GM21515 (cell line): ENCODE results near the gene HOXA3.

Experiments used
- ATAC-seq: cut with Tn5 transposase; IDR thresholded peaks from one replicate; pipeline ENCODE4 v1.9.1; 2021; ENCODE audit not compliant: unreplicated experiment

Gene HOXA3

DNA sequence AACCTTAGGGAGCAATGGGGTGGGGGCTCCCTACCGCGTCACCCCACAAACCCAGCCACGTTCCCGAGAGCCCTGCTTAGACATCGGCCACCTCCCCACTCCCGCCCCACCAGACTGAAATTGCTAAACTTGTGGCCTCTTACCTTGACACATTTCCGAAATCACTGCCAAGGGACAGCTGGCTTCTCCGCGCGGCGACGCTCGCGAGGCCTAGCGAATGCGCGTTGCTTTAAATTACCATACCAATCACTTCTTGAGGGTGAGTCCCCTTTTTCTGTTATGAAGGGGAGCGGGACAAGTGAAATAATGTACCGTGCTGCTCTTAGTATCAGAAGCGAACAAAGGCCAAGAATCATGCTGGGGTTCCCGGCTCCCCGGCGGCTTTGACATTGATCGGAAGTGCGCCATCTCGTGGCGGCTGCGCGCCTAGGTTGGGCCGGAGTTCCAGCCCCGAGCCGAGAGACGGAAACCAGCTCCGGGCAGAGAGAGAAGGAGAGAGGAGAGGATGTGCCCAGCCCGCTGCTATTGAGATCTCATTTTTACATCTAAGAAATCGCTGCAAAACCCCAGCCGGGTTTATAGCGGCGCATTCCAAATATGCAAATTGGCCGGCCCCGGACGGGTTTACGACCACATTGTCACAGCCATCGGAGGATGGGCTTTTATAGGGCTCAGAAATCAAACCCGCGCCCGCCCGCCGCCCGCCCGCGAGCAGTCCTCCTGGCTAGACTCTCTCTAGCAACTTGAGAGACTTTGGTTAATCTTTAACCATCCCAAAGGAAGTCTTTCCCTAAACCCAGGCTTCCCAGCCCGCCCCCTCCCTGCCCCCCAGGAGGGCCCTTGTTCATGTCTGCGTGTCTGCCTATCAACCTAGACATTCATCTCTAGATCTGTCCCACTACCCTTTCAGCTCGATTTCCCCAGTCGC lies 27.4 kb upstream of the HOXA3 start:
- no peak for ATAC-seq

DNA sequence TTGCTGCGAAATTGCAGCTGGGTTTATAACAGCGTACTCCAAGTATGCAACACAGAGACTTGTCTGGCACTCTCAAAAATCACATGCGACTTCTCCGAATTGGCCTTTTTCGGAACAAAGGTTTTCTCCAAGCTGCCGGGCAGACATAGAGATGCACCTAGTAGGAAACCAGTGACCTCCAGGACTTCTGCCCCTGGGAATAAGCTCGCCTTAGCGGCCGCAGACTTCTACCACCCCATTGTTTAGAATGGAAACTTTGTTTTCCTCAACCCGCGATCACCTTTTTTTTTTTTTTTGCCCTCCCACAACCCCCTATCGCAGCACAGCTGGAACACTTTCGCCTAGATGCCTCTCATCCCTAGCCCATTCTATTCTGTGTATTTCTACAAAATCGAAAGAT lies 26.6 kb upstream of the HOXA3 start:
- no peak for ATAC-seq

DNA sequence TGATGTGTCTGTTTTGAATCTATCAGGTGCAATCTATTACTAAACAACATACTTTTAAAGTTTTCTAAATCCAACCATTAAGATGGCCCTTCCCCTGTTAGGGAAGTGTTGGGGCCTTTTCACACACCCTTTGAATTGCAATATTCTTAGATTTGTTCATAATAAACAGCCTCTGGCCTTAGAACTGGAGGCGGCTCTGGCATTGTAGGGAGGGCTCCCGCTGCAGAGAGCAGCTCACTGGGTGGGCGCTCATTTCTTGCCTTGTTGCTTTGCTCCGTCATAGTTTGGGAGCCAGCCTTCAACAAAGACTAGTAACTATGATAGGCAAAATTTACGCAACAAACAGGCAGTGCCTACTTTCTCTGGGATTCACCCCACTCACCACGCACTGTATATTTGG lies 26.0 kb upstream of the HOXA3 start:
- ATAC-seq = no peak

GRCh38 chr7:27177795-27178320 lies 25.5 kb upstream of the HOXA3 start:
- no peak for ATAC-seq

DNA sequence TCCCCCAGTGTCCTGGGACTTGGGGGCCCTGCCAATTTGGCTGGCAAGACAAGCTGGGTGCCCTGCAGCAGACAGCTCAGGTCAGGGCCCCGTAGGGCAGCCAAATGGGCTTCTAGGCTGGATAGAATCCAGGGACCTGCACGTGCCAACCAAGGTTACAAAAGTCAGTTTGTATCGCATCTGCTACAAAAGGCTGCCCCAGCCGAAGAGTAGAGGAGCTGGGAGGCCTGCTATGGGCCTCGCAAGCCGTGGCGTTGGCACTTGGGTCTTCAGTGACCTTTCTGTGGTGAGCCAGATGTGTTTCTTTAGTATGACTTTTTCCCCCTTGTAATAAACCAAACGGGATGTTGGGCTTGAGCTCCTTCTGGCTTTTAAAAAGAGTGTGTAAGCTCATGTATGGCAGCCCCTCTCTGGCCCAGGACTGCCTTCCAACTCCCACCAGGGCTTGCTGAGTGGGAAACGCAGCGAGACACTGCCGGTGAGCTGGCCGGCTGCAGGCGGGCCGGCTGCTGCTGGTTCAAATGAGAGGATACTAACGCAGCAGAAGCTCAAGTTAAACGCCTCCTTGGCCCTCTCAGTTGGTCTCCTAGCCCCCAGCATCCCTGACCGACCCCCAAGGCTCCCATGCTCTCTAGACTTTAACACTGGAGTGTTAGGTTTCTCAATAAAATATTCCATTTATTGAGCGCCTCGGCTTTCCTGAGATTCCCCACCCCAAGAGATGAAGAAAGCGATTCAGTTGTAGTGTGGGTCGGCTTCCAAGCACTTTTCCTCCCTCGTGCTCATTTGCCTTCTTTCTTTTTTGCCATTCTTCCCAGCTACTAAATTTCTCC lies 24.8 kb upstream of the HOXA3 start:
- ATAC-seq = no peak

GRCh38 chr7:27176524-27176845 lies 24.1 kb upstream of the HOXA3 start:
- no peak for ATAC-seq

GRCh38 chr7:27175626-27176523 lies 23.5 kb upstream of the HOXA3 start:
- no peak for ATAC-seq

DNA sequence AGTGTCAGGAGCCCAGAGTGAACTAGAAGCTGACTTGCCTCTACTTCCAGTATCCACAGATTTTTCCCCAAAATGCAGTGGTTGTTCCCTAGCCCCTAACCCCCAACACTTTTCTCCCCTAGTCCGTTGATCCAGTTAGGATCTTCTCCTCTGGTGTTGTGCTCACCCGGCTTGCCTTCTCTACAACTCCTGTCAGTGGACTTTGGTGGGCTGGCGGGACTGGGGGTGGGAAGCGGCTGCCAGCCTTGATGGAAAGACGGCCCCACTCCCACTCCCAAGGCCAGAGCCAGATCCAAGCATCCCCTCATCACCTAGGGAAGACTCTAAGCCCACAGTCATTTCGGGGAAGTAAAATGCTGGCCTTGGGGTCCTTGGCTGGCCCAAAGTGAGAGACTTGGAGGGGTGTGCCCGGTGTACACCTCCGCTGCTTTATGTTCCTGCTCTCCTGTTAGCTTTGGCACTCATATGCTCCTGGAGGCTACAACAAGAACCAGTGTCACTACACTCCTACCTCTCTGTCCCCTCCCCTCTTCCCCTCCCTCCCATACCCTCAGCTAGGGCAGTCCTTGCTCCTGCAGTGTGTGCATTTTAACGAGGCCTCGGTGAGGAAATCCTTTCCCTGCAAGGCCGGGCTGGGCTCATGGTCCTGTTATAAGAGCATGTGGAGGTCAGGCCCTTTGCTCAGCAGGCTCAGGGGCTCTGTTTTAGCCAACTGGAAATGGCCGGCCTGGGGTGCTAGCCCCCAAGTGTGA lies 22.7 kb upstream of the HOXA3 start:
- ATAC-seq = no peak

- ATAC-seq = no peak
These were observed 21.8 kb upstream of the HOXA3 start, which contains the start of gene HOXA10 for GRCh38 chr7:27173956-27174873. Gene HOXA10, minus strand, starts transcription at chr7:27174320. Its CDS starts 14 bp downstream, at chr7:27174306.

DNA sequence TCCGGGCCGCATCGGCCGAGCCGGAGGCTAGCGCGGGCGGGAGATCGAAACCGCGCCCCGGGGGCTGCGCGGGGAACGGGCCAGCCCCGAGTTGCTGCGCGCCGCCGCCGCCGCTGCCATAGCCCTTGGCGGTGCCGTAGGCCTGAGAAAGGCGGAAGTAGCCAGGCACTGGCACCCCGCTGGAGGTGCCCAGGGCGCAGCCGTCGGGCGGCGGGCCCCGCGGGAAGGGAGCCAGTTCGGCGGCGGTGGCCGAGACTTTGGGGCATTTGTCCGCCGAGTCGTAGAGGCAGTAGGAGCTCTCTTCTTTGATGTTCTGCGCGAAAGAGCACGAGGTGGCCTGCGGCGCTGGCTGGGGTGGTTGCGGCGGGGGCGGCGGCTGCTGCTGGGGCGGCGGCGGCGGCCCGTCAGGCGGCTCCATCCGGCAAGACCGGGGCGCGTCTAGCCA lies 21.1 kb upstream of the HOXA3 start:
- no peak for ATAC-seq

GRCh38 chr7:27172823-27173510 lies 20.6 kb upstream of the HOXA3 start:
- ATAC-seq = no peak

DNA sequence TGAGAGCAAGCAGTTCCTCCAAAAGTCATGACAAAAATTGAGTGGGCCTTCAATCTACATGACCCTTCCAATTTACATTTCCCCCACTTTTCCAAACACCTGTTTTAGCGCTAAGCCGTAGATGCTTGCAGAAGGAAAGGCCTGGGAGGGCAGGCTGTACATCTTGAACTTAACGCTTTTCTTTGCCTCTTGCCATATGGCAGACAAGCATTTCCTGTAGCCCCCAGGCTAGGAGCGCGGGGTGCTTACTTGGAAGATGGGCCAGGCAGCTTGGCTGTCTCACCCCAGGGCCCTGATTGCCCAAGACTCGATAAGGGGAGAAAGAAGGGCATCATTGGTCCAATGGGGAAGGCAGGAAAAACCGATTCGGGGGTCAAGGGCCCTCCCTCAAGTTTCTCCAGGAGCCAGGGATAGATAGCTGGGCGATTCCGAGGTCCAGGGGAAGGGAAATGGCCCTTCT lies 20.0 kb upstream of the HOXA3 start:
- ATAC-seq = no peak

GRCh38 chr7:27171637-27172314 lies 19.4 kb upstream of the HOXA3 start:
- no peak for ATAC-seq

DNA sequence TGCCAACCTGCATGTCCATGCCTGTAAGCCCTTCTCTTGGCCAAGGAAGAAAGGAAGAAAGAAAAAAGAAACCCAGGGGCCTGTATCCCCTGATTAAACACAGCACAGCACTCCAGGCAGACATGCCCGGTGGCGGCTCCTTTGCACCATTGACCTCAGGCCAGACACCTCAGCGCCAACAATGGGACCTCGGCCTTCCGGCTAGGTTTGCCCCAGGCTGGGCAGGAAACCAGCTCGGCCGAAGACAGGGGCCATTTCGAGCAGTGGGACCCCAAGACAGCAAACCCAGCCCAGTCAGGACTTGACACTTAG lies 18.9 kb upstream of the HOXA3 start:
- ATAC-seq = no peak

DNA sequence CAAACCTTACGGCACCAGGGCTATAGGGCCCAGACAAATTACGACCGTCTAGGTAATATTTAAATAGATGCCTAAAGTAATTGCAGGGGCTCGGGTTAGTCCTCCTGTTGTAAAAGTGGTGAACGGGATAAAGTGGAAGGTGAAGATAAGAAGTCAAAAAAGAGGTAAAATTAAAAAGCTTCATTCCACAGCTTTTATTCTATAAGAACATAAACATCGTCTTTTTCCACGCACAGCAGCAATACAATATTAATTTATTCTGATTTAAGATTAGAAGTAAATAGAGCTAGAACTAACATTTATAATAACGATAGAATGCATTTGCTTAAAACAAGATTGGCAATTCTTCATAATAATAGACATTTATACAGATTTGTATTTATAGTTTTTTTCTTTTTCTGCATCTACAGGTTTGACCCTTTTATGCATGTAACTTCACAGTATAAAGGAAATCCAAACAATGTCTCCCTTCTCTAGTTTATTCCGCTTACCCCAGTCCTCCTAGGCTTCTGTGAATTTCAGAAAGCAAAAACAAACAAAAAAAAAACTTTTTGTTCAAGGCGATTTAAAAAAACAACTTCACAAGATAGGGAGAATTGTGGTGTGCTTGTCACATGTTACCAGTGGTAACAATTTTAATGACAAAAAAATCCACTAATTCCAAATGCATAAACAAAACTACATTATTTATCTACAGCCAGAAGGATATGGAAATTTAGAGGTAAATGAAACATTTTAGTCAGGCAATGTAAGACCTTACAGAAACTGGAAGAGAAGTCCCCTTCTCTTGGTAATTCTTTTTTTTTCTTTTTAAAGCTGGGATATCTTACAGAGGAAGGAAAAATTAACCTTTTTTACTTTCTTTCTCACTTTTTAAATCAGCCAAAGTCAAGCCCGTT lies 18.3 kb upstream of the HOXA3 start:
- ATAC-seq = no peak

DNA sequence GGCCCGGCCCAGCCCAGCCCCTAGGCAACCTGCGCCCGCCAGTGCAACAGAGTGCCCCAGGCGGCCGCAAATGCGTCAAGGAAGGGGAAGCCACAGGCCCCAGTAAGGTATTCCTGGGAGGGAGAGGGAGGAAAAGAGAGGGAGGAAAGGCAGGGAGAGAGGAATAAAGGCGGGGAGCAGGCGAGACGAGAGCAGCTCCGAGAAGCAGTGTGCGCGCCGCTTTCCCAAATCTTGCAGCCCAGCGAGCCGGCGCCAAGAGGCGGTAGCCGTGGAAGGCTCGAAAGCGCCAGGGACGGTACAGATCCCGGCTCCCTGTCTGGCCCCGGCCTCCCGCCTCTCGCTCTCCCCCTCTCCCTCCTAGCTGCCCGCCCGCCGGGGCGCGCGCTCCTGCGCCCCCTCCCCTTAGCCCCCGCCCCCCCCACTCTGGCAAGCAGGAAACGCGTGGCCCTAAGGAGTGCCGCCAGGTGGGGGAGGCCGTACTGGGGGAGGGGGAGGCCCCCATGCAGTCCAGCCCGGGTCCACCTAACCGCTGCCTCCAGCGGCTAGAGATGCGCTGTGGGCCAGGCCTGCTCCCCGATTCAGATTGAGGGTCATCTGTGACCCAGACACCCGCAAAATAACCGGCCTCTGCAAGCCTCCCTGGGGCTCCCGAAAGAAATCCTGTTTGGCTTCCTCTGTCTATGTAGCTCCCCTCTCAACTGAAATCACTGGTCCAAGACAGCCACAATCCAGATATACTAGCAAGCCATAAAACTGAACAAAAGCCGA lies 17.5 kb upstream of the HOXA3 start:
- ATAC-seq = no peak
